Measurements from ENCODE around the gene CALM1. TPM values are rescaled to one million over a fixed set of nuclear protein-coding genes. Genes with fewer than 3 reads are reported as not detected.
A peak's percentile ranks its signal among the peaks of the same experiment; 100 is the strongest.

Gene CALM1
- total RNA-seq, 1 experiment from 2014 or later = 122 TPM

GRCh38 chr14:90453401-90453951, 56.6 kb downstream of the CALM1 start:
- H3K27ac Mint-ChIP-seq (ENCODE audit: low read depth, unreplicated experiment) = no peak overlapping the region
- ChIA-PET POLR2A (no interaction called here), CTCF (no interaction called here)
- H3K36me3 Mint-ChIP-seq (ENCODE audit: insufficient read depth, unreplicated experiment) = no peaks in the 10 kb centered on the region
- DNase-seq (ENCODE audit: unreplicated experiment) = no peak
- no TSS peak for BruUV-seq (replicated peaks)
- no peaks in the 10 kb centered on the region for H3K27me3 Mint-ChIP-seq (ENCODE audit: insufficient read depth, unreplicated experiment)
- H3K4me1 Mint-ChIP-seq (ENCODE audit: insufficient read depth, unreplicated experiment) = no peaks in the 10 kb centered on the region
- intact Hi-C loops (cut with micrococcal nuclease) = no loop called here
- TF ChIP-seq, protein P1, sequence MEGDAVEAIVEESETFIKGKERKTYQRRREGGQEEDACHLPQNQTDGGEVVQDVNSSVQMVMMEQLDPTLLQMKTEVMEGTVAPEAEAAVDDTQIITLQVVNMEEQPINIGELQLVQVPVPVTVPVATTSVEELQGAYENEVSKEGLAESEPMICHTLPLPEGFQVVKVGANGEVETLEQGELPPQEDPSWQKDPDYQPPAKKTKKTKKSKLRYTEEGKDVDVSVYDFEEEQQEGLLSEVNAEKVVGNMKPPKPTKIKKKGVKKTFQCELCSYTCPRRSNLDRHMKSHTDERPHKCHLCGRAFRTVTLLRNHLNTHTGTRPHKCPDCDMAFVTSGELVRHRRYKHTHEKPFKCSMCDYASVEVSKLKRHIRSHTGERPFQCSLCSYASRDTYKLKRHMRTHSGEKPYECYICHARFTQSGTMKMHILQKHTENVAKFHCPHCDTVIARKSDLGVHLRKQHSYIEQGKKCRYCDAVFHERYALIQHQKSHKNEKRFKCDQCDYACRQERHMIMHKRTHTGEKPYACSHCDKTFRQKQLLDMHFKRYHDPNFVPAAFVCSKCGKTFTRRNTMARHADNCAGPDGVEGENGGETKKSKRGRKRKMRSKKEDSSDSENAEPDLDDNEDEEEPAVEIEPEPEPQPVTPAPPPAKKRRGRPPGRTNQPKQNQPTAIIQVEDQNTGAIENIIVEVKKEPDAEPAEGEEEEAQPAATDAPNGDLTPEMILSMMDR (IDR thresholded peaks at IDR 0.05; ENCODE audit: unreplicated experiment) = no peak
- no peaks in the 10 kb centered on the region for H3K9me3 Mint-ChIP-seq (ENCODE audit: unreplicated experiment)
- no peak overlapping the region for H3K4me3 Mint-ChIP-seq (ENCODE audit: unreplicated experiment)

- intact Hi-C loops (cut with micrococcal nuclease) = no loop called here
- Mint-ChIP-seq H3K27me3 (ENCODE audit: insufficient read depth, unreplicated experiment) (no peaks in the 10 kb centered on the region), H3K27ac (ENCODE audit: low read depth, unreplicated experiment) (no peak overlapping the region), H3K4me1 (ENCODE audit: insufficient read depth, unreplicated experiment) (no peaks in the 10 kb centered on the region), H3K4me3 (ENCODE audit: unreplicated experiment) (no peak overlapping the region), H3K9me3 (ENCODE audit: unreplicated experiment) (no peaks in the 10 kb centered on the region), H3K36me3 (ENCODE audit: insufficient read depth, unreplicated experiment) (no peaks in the 10 kb centered on the region)
- POLR2A ChIA-PET = no interaction called here
- CTCF ChIA-PET = no interaction called here
- TF ChIP-seq, protein P1 (IDR thresholded peaks at IDR 0.05; ENCODE audit: unreplicated experiment) = no peak
- DNase-seq (ENCODE audit: unreplicated experiment) = peak; percentile 42
- no TSS peak for BruUV-seq (replicated peaks)
These were observed 57.5 kb downstream of the CALM1 start for GRCh38 chr14:90454041-90455000.

GRCh38 chr14:90455100-90455571, 58.3 kb downstream of the CALM1 start:
- no peaks in the 10 kb centered on the region for H3K9me3 Mint-ChIP-seq (ENCODE audit: unreplicated experiment)
- H3K27me3 Mint-ChIP-seq (ENCODE audit: insufficient read depth, unreplicated experiment) = no peaks in the 10 kb centered on the region
- POLR2A ChIA-PET = no interaction called here
- DNase-seq (ENCODE audit: unreplicated experiment) = no peak
- no peaks in the 10 kb centered on the region for H3K36me3 Mint-ChIP-seq (ENCODE audit: insufficient read depth, unreplicated experiment)
- TF ChIP-seq, protein P1 (IDR thresholded peaks at IDR 0.05; ENCODE audit: unreplicated experiment) = no peak
- intact Hi-C loops (cut with micrococcal nuclease) = no loop called here
- no peaks in the 10 kb centered on the region for H3K4me1 Mint-ChIP-seq (ENCODE audit: insufficient read depth, unreplicated experiment)
- no peak overlapping the region for H3K27ac Mint-ChIP-seq (ENCODE audit: low read depth, unreplicated experiment)
- H3K4me3 Mint-ChIP-seq (ENCODE audit: unreplicated experiment) = no peak overlapping the region
- CTCF ChIA-PET = no interaction called here
- BruUV-seq (replicated peaks) = no TSS peak

DNA sequence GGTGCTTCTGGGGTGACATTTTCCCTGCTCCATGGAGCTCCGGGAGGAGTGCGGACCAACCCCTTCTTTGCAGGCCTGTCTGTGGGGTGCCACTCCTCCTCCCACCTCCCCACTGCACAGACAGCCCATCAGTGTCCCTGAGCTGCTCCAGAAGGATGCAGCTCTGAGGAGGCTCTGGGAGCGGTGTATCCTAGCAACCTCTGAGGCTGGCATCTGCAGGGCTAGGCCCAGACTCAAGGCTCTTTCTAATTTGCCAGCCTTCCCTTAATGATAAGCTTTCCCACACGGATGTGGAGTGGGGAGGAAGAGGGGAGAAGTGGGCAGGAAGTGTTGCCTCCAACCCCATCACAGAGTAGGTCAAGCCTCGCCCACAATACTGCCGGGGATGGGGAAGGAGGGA, 59.7 kb downstream of the CALM1 start:
- H3K9me3 Mint-ChIP-seq (ENCODE audit: unreplicated experiment) = no peaks in the 10 kb centered on the region
- TF ChIP-seq, protein P1 (IDR thresholded peaks at IDR 0.05; ENCODE audit: unreplicated experiment) = no peak
- H3K36me3 Mint-ChIP-seq (ENCODE audit: insufficient read depth, unreplicated experiment) = no peaks in the 10 kb centered on the region
- no peak overlapping the region for H3K27ac Mint-ChIP-seq (ENCODE audit: low read depth, unreplicated experiment)
- no peaks in the 10 kb centered on the region for H3K4me1 Mint-ChIP-seq (ENCODE audit: insufficient read depth, unreplicated experiment)
- BruUV-seq (replicated peaks) = no TSS peak
- ChIA-PET POLR2A (interaction anchor here (0.6 kb wide), 1 partner anchor 56 kb away, joined by 3 read pairs; no protein-coding TSS in a partner anchor), CTCF (no interaction called here)
- H3K27me3 Mint-ChIP-seq (ENCODE audit: insufficient read depth, unreplicated experiment) = no peaks in the 10 kb centered on the region
- intact Hi-C loops (cut with micrococcal nuclease) = no loop called here
- DNase-seq (ENCODE audit: unreplicated experiment) = no peak
- no peak overlapping the region for H3K4me3 Mint-ChIP-seq (ENCODE audit: unreplicated experiment)

Data from MCF 10A (cell line).